Right forelimb (tissue), 1 donor: ENCODE results near the gene CSF2.

ENCODE experiments used
- DNase-seq: peaks from one replicate; pipeline ENCODE4 v3.0.0-alpha.2; 2018

Gene CSF2

GRCh38 chr5:132070460-132071337, 2.9 kb upstream of the CSF2 start:
- DNase-seq, result no peak

GRCh38 chr5:132071338-132071707, 2.3 kb upstream of the CSF2 start:
- no peak for DNase-seq

- no peak for DNase-seq
Measured at GRCh38 chr5:132072070-132072469, 1.5 kb upstream of the CSF2 start.

GRCh38 chr5:132072528-132072927, 1.1 kb upstream of the CSF2 start:
- no peak for DNase-seq

- DNase-seq, result no peak
Measured at GRCh38 chr5:132074091-132074771, 642 bp downstream of the CSF2 start.

GRCh38 chr5:132074772-132075718, 1.5 kb downstream of the CSF2 start:
- DNase-seq, result no peak

GRCh38 chr5:132075719-132076077, 2.1 kb downstream of the CSF2 start:
- DNase-seq, result no peak

GRCh38 chr5:132076202-132076830, 2.7 kb downstream of the CSF2 start:
- no peak for DNase-seq

GRCh38 chr5:132076983-132077382, 3.4 kb downstream of the CSF2 start:
- no peak for DNase-seq

- no peak for DNase-seq
Measured at GRCh38 chr5:132079081-132079480, 5.5 kb downstream of the CSF2 start.

- DNase-seq, result no peak
Measured at GRCh38 chr5:132079619-132080018, 6.0 kb downstream of the CSF2 start.

GRCh38 chr5:132080595-132080994, 7.0 kb downstream of the CSF2 start:
- no peak for DNase-seq

- no peak for DNase-seq
Measured at GRCh38 chr5:132081458-132081857, 7.9 kb downstream of the CSF2 start.

- DNase-seq, result no peak
Measured at GRCh38 chr5:132082329-132083023, 8.9 kb downstream of the CSF2 start.

GRCh38 chr5:132083071-132083678, 9.6 kb downstream of the CSF2 start:
- no peak for DNase-seq

GRCh38 chr5:132085686-132086085, 12.1 kb downstream of the CSF2 start:
- no peak for DNase-seq

- no peak for DNase-seq
Measured at GRCh38 chr5:132086277-132086794, 12.7 kb downstream of the CSF2 start.

- no peak for DNase-seq
Measured at GRCh38 chr5:132087176-132087575, 13.6 kb downstream of the CSF2 start.

GRCh38 chr5:132087661-132088060, 14.1 kb downstream of the CSF2 start:
- DNase-seq, result no peak

- DNase-seq, result no peak
Measured at GRCh38 chr5:132089363-132089762, 15.8 kb downstream of the CSF2 start.

- DNase-seq, result no peak
Measured at GRCh38 chr5:132090107-132090506, 16.5 kb downstream of the CSF2 start.
